HepG2 (cell line): Measurements from ENCODE around the gene SCYL1. TPM values are rescaled to one million over a fixed set of nuclear protein-coding genes. Genes with fewer than 3 reads are reported as not detected.

Experiments
- KDM2A ChIP-seq: sonication (generic); formaldehyde crosslinking; IDR thresholded peaks from 2 replicates; pipeline ENCODE4 v1.4.0; 2020; ENCODE audit warnings: low read depth, missing genetic modification reagents, borderline replicate concordance
- MXD3 ChIP-seq: IDR thresholded peaks from 2 replicates; pipeline ENCODE4 v1.6.1; 2016; ENCODE audit warnings: mild to moderate bottlenecking, missing biosample characterization, missing genetic modification reagents
- NFKBIZ ChIP-seq: IDR thresholded peaks from 2 replicates; pipeline ENCODE4 v1.6.1; 2018; ENCODE audit warnings: missing genetic modification reagents, missing compliant biosample characterization
- PAX8 ChIP-seq: sonication (generic); formaldehyde crosslinking; IDR thresholded peaks from 2 replicates; pipeline ENCODE4 v1.8.0; 2022; ENCODE audit warnings: mild to moderate bottlenecking, missing genetic modification reagents, borderline replicate concordance
- SALL2 ChIP-seq: sonication (generic); formaldehyde crosslinking; IDR thresholded peaks from 2 replicates; pipeline ENCODE4 v1.8.1; 2023; ENCODE audit warnings: mild to moderate bottlenecking, missing genetic modification reagents, inconsistent platforms
- SIN3A ChIP-seq: IDR thresholded peaks from 2 replicates; pipeline ENCODE4 v1.6.1; 2011; ENCODE audit warnings: low read depth, mild to moderate bottlenecking, control low read depth, low read length, borderline replicate concordance
- SP140L ChIP-seq: sonication (generic); formaldehyde crosslinking; IDR thresholded peaks from 2 replicates; pipeline ENCODE4 v1.4.0; 2020; ENCODE audit warnings: missing genetic modification reagents, borderline replicate concordance
- YEATS2 ChIP-seq: sonication (generic); formaldehyde crosslinking; IDR thresholded peaks from 2 replicates; pipeline ENCODE4 v1.4.0; 2020; ENCODE audit warnings: missing genetic modification reagents, borderline replicate concordance
- ZBTB4 ChIP-seq: sonication (generic); formaldehyde crosslinking; IDR thresholded peaks from 2 replicates; pipeline ENCODE4 v1.4.0; 2020; ENCODE audit warnings: missing genetic modification reagents, mild to moderate bottlenecking, borderline replicate concordance
- ZNF232 ChIP-seq: sonication (generic); formaldehyde crosslinking; IDR thresholded peaks from 2 replicates; pipeline ENCODE4 v1.4.0; 2020; ENCODE audit warnings: missing genetic modification reagents, borderline replicate concordance
- ZNF432 ChIP-seq: sonication (generic); formaldehyde crosslinking; IDR thresholded peaks from 2 replicates; pipeline ENCODE4 v1.5.0; 2020; ENCODE audit warnings: missing genetic modification reagents, mild to moderate bottlenecking, borderline replicate concordance
- ZNF546 ChIP-seq: sonication (generic); formaldehyde crosslinking; conservative IDR thresholded peaks from 2 replicates; pipeline ENCODE4 v1.8.1; 2023; ENCODE audit warnings: mild to moderate bottlenecking, missing genetic modification reagents
- ZNF609 ChIP-seq: sonication (generic); formaldehyde crosslinking; IDR thresholded peaks from 2 replicates; pipeline ENCODE4 v1.4.0; 2020; ENCODE audit warnings: mild to moderate bottlenecking, missing genetic modification reagents, borderline replicate concordance
- polyA plus RNA-seq, 8 experiments: library from polyadenylated mRNA; depleted of rRNA in 3 of 8; stranded (reverse) in 7 of 8; unstranded in 1 of 8; fragments of >200 nt; fragmentation: Illumina TruSeq in 4 of 8; extraction: Trizol in 4 of 8; gene quantifications; 2 replicates each; pipeline versions ENCODE4 v1.2.1 to v1.2.3, GENCODE V29; 2011 to 2016; ENCODE audit warnings: low read depth in 4 of 8, missing spikeins in 1 of 8, mixed read lengths in 1 of 8; ENCODE audit not compliant: insufficient read depth in 1 of 8
- total RNA-seq, 5 experiments: library from RNA; depleted of rRNA; stranded (reverse); fragments of >200 nt; fragmentation: Illumina TruSeq; extraction: Trizol; gene quantifications; 2 replicates each; pipeline ENCODE4 v1.2.3, GENCODE V29; 2016; ENCODE audit warnings: low read depth in 1 of 5
- TF ChIP-seq, protein P1 (sequence below): sonication (generic); formaldehyde crosslinking; IDR thresholded peaks from 2 replicates; pipeline ENCODE4 v1.8.0; 2022; ENCODE audit warnings: mild to moderate bottlenecking, missing genetic modification reagents, borderline replicate concordance
- TF ChIP-seq, protein P2 (sequence below): IDR thresholded peaks from 2 replicates; pipeline ENCODE4 v1.6.1; 2016; ENCODE audit warnings: missing compliant biosample characterization, missing genetic modification reagents, borderline replicate concordance

Gene SCYL1
- total and polyA plus RNA-seq, 2 of the 13 experiments (the other 11 are each of a cell fraction or from before 2014, with no cell fraction given) = 65.9 to 103 TPM

DNA sequence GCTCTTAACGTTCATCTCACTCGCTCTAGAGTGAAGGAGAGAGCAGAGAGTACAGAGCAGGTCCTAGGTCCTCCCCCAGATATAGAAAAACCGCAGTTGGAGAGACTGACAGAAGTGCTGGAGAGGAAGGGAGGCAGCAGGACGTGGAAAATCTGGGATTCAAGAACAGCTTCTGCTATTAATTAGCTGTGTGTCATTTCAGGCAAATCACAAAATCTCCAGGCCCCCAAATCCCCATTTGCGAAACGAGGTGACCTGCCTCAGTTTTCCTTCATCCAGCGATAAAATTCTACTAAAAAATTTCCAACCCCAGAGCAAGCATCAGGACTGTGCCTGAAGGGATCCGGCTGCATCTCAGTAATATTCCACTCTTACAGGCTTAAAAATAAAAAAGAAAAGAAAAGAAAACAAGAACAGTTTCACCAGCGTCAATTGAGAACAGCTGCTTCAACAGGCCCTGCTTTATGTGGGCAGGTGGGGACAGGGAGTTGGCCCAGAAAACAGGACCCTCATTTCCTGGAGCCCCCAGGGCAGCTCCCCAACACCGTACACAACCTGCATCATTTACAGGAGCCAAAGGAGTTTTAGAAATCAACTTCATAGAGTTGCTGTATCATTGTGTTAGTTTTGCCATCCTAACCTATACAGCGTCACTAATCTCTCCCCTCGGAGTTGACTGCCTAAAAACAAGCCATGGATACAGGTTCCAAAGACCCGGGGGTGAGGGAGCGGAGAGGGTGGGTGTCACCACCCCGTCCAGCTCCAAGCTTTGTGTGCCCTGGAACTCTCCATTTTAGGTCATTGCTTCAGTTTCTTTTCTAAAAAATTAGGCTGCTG, 28.4 kb upstream of the SCYL1 start (continued):
- TF ChIP-seq PAX8 (CRISPR knock-in tag) (no peak), SALL2 (no peak), ZNF609 (CRISPR knock-in tag) (no peak), NFKBIZ (CRISPR knock-in tag) (no peak), ZNF546 (no peak), YEATS2 (CRISPR knock-in tag) (no peak), ZNF232 (CRISPR knock-in tag) (0 out of 2 replicates have a peak, but pooled peaks have one; percentile 11), KDM2A (CRISPR knock-in tag) (0 out of 2 replicates have a peak, but pooled peaks have one; percentile 2), ZBTB4 (no peak), MXD3 (no peak), SP140L (CRISPR knock-in tag) (no peak), ZNF432 (no peak), SIN3A (no peak)
- TF ChIP-seq, protein P1, sequence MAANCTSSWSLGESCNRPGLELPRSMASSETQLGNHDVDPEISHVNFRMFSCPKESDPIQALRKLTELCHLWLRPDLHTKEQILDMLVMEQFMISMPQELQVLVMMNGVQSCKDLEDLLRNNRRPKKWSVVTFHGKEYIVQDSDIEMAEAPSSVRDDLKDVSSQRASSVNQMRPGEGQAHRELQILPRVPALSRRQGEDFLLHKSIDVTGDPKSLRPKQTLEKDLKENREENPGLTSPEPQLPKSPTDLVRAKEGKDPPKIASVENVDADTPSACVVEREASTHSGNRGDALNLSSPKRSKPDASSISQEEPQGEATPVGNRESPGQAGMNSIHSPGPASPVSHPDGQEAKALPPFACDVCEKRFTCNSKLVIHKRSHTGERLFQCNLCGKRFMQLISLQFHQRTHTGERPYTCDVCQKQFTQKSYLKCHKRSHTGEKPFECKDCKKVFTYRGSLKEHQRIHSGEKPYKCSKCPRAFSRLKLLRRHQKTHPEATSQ = no peak
- TF ChIP-seq, protein P2, sequence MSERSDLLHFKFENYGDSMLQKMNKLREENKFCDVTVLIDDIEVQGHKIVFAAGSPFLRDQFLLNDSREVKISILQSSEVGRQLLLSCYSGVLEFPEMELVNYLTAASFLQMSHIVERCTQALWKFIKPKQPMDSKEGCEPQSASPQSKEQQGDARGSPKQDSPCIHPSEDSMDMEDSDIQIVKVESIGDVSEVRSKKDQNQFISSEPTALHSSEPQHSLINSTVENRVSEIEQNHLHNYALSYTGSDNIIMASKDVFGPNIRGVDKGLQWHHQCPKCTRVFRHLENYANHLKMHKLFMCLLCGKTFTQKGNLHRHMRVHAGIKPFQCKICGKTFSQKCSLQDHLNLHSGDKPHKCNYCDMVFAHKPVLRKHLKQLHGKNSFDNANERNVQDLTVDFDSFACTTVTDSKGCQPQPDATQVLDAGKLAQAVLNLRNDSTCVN (CRISPR knock-in tag) = no peak
- TF ChIP-seq, all 625 proteins: peak for 6
